ENCODE data around the gene LDHAL6A. TPM values are rescaled to one million over a fixed set of nuclear protein-coding genes. Genes with fewer than 3 reads are reported as not detected.
"Not testable (repeated sequence)": the region's sequence is repeated elsewhere in the genome, so short reads cannot be mapped to it uniquely, and the experiment has no call there.

Gene LDHAL6A
- polyA plus RNA-seq: under 1 TPM in 2 of 4 donors, not detected in 2; 0.04 to 0.19 TPM
- long read RNA-seq, donor 1: 0 reads
- long read RNA-seq, donor 2: 0 reads
- long read RNA-seq, donor 3, partial matches to known transcripts: 176 of 203 reads
- long read RNA-seq, donor 3, other reads (novel, unspliced or antisense): 27 of 203 reads
- long read RNA-seq, donor 4: 0 reads
- long read RNA-seq, donor 5: 0 reads
- long read RNA-seq, donor 6, partial matches to known transcripts: 81 of 123 reads
- long read RNA-seq, donor 6, other reads (novel, unspliced or antisense): 42 of 123 reads
- long read RNA-seq, donor 7: 0 reads
- long read RNA-seq, donor 8: 0 reads
- long read RNA-seq, donor 9, partial matches to known transcripts: 37 of 37 reads
- long read RNA-seq, donor 9, other reads (novel, unspliced or antisense): 0 of 37 reads
- long read RNA-seq, donor 10, partial matches to known transcripts: 80 of 143 reads
- long read RNA-seq, donor 10, other reads (novel, unspliced or antisense): 63 of 143 reads

DNA sequence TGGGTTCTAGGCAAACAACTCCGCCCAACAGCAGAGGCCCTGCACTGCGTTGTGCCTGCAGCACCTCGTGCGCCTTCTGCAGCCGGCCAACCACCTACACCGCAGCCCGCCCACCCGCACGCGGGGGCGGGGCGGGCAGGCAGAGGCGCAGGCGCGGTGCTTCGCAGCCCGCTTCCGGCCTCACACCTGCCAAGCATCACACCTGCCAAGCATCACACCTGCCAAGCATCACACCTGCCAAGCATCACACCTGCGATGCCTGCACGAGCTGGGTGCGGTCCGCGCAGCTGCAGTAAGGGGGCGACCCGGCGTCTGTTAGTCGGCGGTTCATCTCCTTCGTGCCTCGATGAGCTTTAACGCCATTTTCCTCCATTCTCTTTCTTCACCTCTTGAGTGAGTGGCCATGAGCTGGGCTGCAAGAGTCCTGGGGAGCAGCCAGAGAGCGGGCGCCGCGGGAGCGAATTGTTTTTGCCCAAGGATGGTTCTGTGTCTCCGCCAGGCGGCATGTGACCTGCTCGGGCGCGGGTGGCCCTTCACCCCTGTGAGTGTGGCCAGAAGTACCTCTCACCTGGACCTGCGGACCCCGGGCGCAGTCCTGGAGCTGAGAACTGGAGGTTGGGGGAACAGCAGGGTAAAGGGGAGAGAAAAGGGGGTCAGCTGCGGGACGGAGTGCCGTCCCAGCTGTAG is at the start of gene LDHAL6A:
TSS of gene LDHAL6A (plus strand) at position 171 of the 687 bp plus-strand sequence. CDS start 825 bp downstream, outside the sequence.
- DNase-seq (no peak), FAIRE-seq (no peak)
- no peaks in the 10 kb centered on the region for H3K36me3 ChIP-seq (ENCODE audit: control insufficient read depth in 3 of 3, insufficient read depth in 2 of 3, low read depth in 1 of 3, low read length in 3 of 3)
- no peak within 1 kb of the TSS for H3K27ac ChIP-seq (ENCODE audit: low read depth in 1 of 3, low read length in 2 of 3)
- peaks cover 0 to 1% (median 0%) of the 10 kb centered on the region in 3 donors for H3K27me3 ChIP-seq (ENCODE audit: control insufficient read depth in 3 of 3, insufficient read depth in 3 of 3, low read length in 3 of 3)
- peaks cover 0 to 3% (median 0%) of the 10 kb centered on the region in 3 donors for H3K4me1 ChIP-seq (ENCODE audit: control insufficient read depth in 3 of 3, insufficient read depth in 2 of 3, low read depth in 1 of 3, low read length in 2 of 3)
- 38 to 71% (median 71%) methylated on average over 47 of the region's 47 CpGs for WGBS, 3 donors
- H3K9me3 ChIP-seq (ENCODE audit: control insufficient read depth in 2 of 2, insufficient read depth in 1 of 2, low read depth in 1 of 2, low read length in 1 of 2): peaks cover 0 to 2% of the 10 kb centered on the region in 2 donors
- H3K4me3 ChIP-seq (ENCODE audit: low read depth in 1 of 3, low read length in 3 of 3): no peak within 1 kb of the TSS

DNA sequence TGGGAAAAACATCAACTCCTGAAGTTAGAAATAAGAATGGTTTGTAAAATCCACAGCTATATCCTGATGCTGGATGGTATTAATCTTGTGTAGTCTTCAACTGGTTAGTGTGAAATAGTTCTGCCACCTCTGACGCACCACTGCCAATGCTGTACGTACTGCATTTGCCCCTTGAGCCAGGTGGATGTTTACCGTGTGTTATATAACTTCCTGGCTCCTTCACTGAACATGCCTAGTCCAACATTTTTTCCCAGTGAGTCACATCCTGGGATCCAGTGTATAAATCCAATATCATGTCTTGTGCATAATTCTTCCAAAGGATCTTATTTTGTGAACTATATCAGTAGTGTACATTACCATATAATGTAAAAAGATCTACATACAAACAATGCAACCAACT is 48.3 kb upstream of the LDHAL6A start:
- WGBS, 3 donors: 7 to 49% (median 19%) methylated on average over 3 of the region's 3 CpGs
- not testable (repeated sequence) for H3K9me3 ChIP-seq (ENCODE audit: control insufficient read depth in 2 of 2, insufficient read depth in 1 of 2, low read depth in 1 of 2, low read length in 1 of 2); H3K4me3 ChIP-seq (ENCODE audit: low read depth in 1 of 3, low read length in 3 of 3); H3K4me1 ChIP-seq (ENCODE audit: control insufficient read depth in 3 of 3, insufficient read depth in 2 of 3, low read depth in 1 of 3, low read length in 2 of 3); FAIRE-seq; H3K27me3 ChIP-seq (ENCODE audit: control insufficient read depth in 3 of 3, insufficient read depth in 3 of 3, low read length in 3 of 3)
- peaks cover 9 to 34% (median 24%) of the 10 kb centered on the region in 3 donors for H3K36me3 ChIP-seq (ENCODE audit: control insufficient read depth in 3 of 3, insufficient read depth in 2 of 3, low read depth in 1 of 3, low read length in 3 of 3)
- DNase-seq: peak; percentile 36 to 84
- peak overlapping the region in 1 of 3 donors; percentile 23 for H3K27ac ChIP-seq (ENCODE audit: low read depth in 1 of 3, low read length in 2 of 3)

DNA sequence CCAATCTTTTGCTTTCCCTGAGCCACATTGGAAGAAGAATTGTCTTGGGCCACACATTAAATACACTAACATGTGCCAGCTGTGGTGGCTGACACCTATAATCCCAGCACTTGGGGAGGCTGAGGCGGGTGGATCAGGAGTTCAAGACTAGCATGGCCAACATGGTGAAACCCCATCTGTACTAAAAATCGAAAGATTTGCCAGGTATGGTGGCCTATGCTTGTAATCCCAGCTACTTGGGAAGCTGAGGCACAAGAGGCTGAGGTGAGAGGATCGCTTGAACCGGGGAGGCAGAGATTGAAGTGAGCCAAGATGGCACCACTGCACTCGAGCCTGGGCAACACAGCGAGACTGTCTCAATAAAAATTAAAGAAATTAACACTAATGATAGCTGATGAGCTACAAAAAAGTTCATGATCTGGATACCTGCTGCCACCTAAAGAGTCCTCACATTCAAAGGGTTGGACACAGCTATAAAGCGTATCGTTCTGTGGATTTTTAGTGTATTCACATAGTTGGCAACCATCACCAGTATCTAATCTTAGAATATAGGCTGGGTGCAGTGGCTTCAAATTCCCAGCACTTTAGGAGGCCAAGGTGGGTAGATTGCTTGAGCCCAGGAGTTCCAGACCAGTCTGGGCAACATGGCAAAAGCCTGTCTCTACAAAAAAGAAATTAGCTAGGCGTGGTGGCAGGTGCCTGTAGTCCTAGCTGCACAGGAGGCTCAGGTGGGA is 46.9 kb upstream of the LDHAL6A start:
- WGBS, 3 donors: 93 to 95% (median 94%) methylated on average over 9 of the region's 9 CpGs
- Histone ChIP-seq H3K4me1 (ENCODE audit: control insufficient read depth in 3 of 3, insufficient read depth in 2 of 3, low read depth in 1 of 3, low read length in 2 of 3) (no peaks in the 10 kb centered on the region), H3K27me3 (ENCODE audit: control insufficient read depth in 3 of 3, insufficient read depth in 3 of 3, low read length in 3 of 3) (peaks cover 0 to 3% (median 0%) of the 10 kb centered on the region in 3 donors), H3K9me3 (ENCODE audit: control insufficient read depth in 2 of 2, insufficient read depth in 1 of 2, low read depth in 1 of 2, low read length in 1 of 2) (no peaks in the 10 kb centered on the region), H3K36me3 (ENCODE audit: control insufficient read depth in 3 of 3, insufficient read depth in 2 of 3, low read depth in 1 of 3, low read length in 3 of 3) (peaks cover 9 to 30% (median 19%) of the 10 kb centered on the region in 3 donors), H3K4me3 (ENCODE audit: low read depth in 1 of 3, low read length in 3 of 3) (no peak overlapping the region), H3K27ac (ENCODE audit: low read depth in 1 of 3, low read length in 2 of 3) (no peak overlapping the region)
- DNase-seq (no peak), FAIRE-seq (no peak)

DNA sequence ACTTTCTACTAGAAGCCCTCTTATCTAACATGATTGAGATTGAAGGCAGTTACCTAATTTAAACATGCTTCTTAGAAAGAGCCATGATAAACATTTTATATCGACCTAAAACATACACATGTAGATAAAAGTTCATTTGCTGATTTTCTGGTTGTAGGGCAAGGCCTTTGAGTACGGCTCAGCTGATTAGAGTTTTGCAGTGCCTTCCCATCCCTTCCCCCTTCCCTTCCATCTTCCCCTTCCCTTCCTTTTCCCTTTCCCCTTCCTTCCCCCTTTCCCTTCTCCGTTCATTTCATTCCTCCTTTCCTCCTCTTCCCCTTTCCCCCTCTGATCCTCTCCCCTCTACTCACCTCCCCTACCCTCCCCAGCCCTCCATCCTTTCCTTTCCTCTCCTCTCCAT is 39.2 kb upstream of the LDHAL6A start:
- WGBS, 3 donors: 57 to 69% (median 65%) methylated on average over 3 of the region's 3 CpGs
- Histone ChIP-seq H3K4me3 (ENCODE audit: low read depth in 1 of 3, low read length in 3 of 3) (no peak overlapping the region), H3K9me3 (ENCODE audit: control insufficient read depth in 2 of 2, insufficient read depth in 1 of 2, low read depth in 1 of 2, low read length in 1 of 2) (no peaks in the 10 kb centered on the region), H3K4me1 (ENCODE audit: control insufficient read depth in 3 of 3, insufficient read depth in 2 of 3, low read depth in 1 of 3, low read length in 2 of 3) (no peaks in the 10 kb centered on the region), H3K27ac (ENCODE audit: low read depth in 1 of 3, low read length in 2 of 3) (no peak overlapping the region), H3K27me3 (ENCODE audit: control insufficient read depth in 3 of 3, insufficient read depth in 3 of 3, low read length in 3 of 3) (peaks cover 0 to 3% (median 0%) of the 10 kb centered on the region in 3 donors), H3K36me3 (ENCODE audit: control insufficient read depth in 3 of 3, insufficient read depth in 2 of 3, low read depth in 1 of 3, low read length in 3 of 3) (no peaks in the 10 kb centered on the region)
- FAIRE-seq (no peak), DNase-seq (no peak)

DNA sequence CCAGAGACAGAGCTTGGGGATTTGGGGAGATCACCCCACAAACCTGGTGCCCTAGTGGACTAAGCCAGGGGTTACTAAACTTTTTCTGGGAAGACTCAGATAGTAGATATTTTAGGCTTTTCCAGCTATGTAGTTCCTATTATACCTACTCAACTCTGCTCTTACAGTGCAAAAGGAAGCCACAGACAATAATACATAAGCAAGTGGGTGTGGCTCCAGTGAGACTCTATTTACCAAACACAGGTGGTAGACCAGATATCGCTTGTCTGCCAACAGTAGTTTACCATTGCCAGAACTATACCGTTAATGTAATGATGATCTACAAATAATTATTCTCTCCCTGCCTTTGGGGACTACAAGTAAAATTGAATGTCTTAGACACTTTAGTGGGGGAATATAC is 36.6 kb upstream of the LDHAL6A start:
- no peak for DNase-seq
- FAIRE-seq: no peak
- no peaks in the 10 kb centered on the region for H3K4me1 ChIP-seq (ENCODE audit: control insufficient read depth in 3 of 3, insufficient read depth in 2 of 3, low read depth in 1 of 3, low read length in 2 of 3)
- no peak overlapping the region for H3K27ac ChIP-seq (ENCODE audit: low read depth in 1 of 3, low read length in 2 of 3)
- H3K4me3 ChIP-seq (ENCODE audit: low read depth in 1 of 3, low read length in 3 of 3): no peak overlapping the region
- no peaks in the 10 kb centered on the region for H3K27me3 ChIP-seq (ENCODE audit: control insufficient read depth in 3 of 3, insufficient read depth in 3 of 3, low read length in 3 of 3)
- no peaks in the 10 kb centered on the region for H3K36me3 ChIP-seq (ENCODE audit: control insufficient read depth in 3 of 3, insufficient read depth in 2 of 3, low read depth in 1 of 3, low read length in 3 of 3)
- no peaks in the 10 kb centered on the region for H3K9me3 ChIP-seq (ENCODE audit: control insufficient read depth in 2 of 2, insufficient read depth in 1 of 2, low read depth in 1 of 2, low read length in 1 of 2)
- 70 to 76% (median 76%) methylated on average over 2 of the region's 2 CpGs for WGBS, 3 donors

DNA sequence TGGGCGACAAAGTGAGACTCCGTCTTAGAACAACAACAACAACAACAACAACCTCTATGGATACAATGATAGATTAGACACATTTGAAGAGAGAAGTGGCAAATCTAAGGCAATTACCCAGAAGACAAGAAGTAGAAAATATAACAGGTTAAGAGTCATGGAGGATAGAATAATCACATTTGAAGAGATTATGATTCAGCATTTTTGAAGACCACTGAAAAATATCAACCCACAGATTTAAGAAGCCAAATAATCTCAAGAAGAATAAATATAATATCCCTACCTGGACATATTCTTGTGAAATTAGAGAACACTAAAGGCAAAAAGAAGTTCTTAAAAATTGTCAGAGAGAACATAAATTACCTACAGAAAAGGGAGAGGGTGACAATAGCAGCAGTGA is 35.6 kb upstream of the LDHAL6A start:
- WGBS, 3 donors: 89 to 100% (median 100%) methylated on average over 2 of the region's 2 CpGs
- FAIRE-seq: no peak
- H3K9me3 ChIP-seq (ENCODE audit: control insufficient read depth in 2 of 2, insufficient read depth in 1 of 2, low read depth in 1 of 2, low read length in 1 of 2): no peaks in the 10 kb centered on the region

DNA sequence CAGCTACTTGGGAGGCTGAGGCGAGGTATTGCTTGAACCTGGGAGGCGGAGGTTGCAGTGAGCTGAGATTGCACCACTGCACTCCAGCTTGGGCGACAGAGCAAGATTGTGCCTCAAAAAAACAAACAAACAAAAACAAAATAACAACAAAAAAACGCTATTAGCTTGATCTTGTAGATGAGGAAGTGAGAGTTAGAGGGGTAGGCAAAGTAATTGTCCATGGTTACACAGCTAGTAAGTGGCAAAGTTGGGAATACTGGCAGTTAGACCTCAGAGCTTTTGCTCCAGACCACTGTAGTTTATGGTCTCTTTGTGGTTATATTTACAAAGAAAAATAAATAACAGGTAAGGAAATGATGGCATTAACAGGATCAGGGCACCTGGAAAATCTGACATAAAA is 28.4 kb upstream of the LDHAL6A start:
- Histone ChIP-seq H3K9me3 (ENCODE audit: control insufficient read depth in 2 of 2, insufficient read depth in 1 of 2, low read depth in 1 of 2, low read length in 1 of 2) (no peaks in the 10 kb centered on the region), H3K27ac (ENCODE audit: low read depth in 1 of 3, low read length in 2 of 3) (no peak overlapping the region), H3K4me3 (ENCODE audit: low read depth in 1 of 3, low read length in 3 of 3) (no peak overlapping the region), H3K36me3 (ENCODE audit: control insufficient read depth in 3 of 3, insufficient read depth in 2 of 3, low read depth in 1 of 3, low read length in 3 of 3) (no peaks in the 10 kb centered on the region), H3K4me1 (ENCODE audit: control insufficient read depth in 3 of 3, insufficient read depth in 2 of 3, low read depth in 1 of 3, low read length in 2 of 3) (no peaks in the 10 kb centered on the region), H3K27me3 (ENCODE audit: control insufficient read depth in 3 of 3, insufficient read depth in 3 of 3, low read length in 3 of 3) (no peaks in the 10 kb centered on the region)
- WGBS, 3 donors: 73 to 80% (median 79%) methylated on average over 4 of the region's 4 CpGs
- DNase-seq: no peak
- no peak for FAIRE-seq

More for the DNA sequence above, 35.6 kb upstream of the LDHAL6A start:
- no peak for DNase-seq
- no peak overlapping the region for H3K4me3 ChIP-seq (ENCODE audit: low read depth in 1 of 3, low read length in 3 of 3)
- no peak overlapping the region for H3K27ac ChIP-seq (ENCODE audit: low read depth in 1 of 3, low read length in 2 of 3)
- no peaks in the 10 kb centered on the region for H3K36me3 ChIP-seq (ENCODE audit: control insufficient read depth in 3 of 3, insufficient read depth in 2 of 3, low read depth in 1 of 3, low read length in 3 of 3)
- H3K27me3 ChIP-seq (ENCODE audit: control insufficient read depth in 3 of 3, insufficient read depth in 3 of 3, low read length in 3 of 3): no peaks in the 10 kb centered on the region
- H3K4me1 ChIP-seq (ENCODE audit: control insufficient read depth in 3 of 3, insufficient read depth in 2 of 3, low read depth in 1 of 3, low read length in 2 of 3): no peaks in the 10 kb centered on the region

DNA sequence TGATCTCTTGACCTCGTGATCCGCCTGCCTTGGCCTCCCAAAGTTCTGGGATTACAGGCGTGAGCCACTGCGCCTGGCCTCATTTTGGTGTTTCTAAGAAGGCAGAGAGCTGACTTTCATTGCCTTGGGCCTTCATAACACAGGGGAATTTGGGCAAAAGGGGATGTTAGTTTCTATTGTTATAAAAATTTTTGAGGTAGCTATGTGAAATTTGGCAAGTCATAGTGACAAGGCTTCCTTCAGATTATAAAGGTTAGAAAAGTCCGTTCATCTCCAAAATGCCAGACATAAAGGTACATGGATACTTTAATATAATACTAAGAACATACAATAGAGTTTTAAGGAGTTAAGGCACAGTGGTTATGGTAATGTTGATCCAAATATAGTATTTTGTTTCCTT is 26.3 kb upstream of the LDHAL6A start:
- no peak for FAIRE-seq
- 70 to 91% (median 88%) methylated on average over 5 of the region's 5 CpGs for WGBS, 3 donors
- no peaks in the 10 kb centered on the region for H3K9me3 ChIP-seq (ENCODE audit: control insufficient read depth in 2 of 2, insufficient read depth in 1 of 2, low read depth in 1 of 2, low read length in 1 of 2)
- H3K27ac ChIP-seq (ENCODE audit: low read depth in 1 of 3, low read length in 2 of 3): no peak overlapping the region
- no peak for DNase-seq
- no peaks in the 10 kb centered on the region for H3K27me3 ChIP-seq (ENCODE audit: control insufficient read depth in 3 of 3, insufficient read depth in 3 of 3, low read length in 3 of 3)
- no peaks in the 10 kb centered on the region for H3K4me1 ChIP-seq (ENCODE audit: control insufficient read depth in 3 of 3, insufficient read depth in 2 of 3, low read depth in 1 of 3, low read length in 2 of 3)
- no peak overlapping the region for H3K4me3 ChIP-seq (ENCODE audit: low read depth in 1 of 3, low read length in 3 of 3)
- no peaks in the 10 kb centered on the region for H3K36me3 ChIP-seq (ENCODE audit: control insufficient read depth in 3 of 3, insufficient read depth in 2 of 3, low read depth in 1 of 3, low read length in 3 of 3)
